ENCODE measurements around the gene PNN. TPM values are rescaled to one million over a fixed set of nuclear protein-coding genes. Genes with fewer than 3 reads are reported as not detected.
A peak's percentile ranks its signal among the peaks of the same experiment; 100 is the strongest.

Gene PNN
- total and polyA plus RNA-seq, 9 of the 15 experiments (the other 6 are each of a cell fraction or from before 2014, with no cell fraction given) = 30.2 to 188 (median 69.7) TPM

DNA sequence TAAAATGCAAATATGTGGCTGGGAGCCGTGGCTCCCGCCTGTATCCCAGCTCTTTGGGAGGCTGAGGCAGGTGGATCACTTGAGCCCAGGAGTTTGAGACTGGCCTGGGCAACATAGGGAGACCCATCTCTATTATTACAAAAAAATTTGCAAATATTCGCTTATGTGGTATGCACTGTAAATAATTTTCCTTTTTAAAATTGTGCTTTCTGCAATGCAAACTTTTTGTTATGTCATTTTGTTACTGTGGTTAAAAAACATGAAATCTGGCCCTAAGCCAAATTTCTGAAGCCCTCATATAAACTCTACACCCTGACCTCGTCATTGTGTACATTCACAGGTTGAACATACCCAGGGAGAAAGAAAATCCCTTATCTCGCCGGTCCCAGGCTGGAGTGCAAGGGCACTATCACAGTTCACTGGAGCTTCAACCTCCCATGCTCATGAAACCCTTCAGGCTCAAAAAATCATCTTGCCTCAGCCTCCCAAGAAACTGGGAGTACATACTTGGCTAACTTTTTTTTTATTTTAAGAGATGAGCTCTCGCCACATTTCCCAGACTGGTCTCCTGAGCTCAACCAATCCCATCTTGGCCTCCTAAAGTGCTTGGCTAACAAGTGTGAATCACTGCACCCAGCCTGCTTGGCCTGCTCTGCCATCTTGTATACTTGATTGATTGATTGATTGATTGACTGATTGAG lies 29.6 kb upstream of the PNN start (continued):
- no peak for TF ChIP-seq ZBTB7A (IDR thresholded peaks at IDR 0.05; ENCODE audit: borderline replicate concordance, control insufficient read depth, low read depth, low read length)
- no peak for TF ChIP-seq ZNF507 (tag; conservative IDR thresholded peaks at IDR 0.05)
- peak; percentile 52; the same call in 1 of the 2 replicates for TF ChIP-seq ATF7 (IDR thresholded peaks at IDR 0.05)
- TF ChIP-seq STAT5A (IDR thresholded peaks at IDR 0.05; ENCODE audit: borderline replicate concordance, low read length) = peak; percentile 57; the same call in 1 of the 2 replicates
- TF ChIP-seq C11orf30 (IDR thresholded peaks at IDR 0.05; ENCODE audit: low read depth) = peak; percentile 28; the same call in 1 of the 2 replicates
- 0 out of 2 replicates have a peak, but pooled peaks have one; percentile 64 for TF ChIP-seq ZEB2 (IDR thresholded peaks at IDR 0.05)
- TF ChIP-seq NCOA1 (IDR thresholded peaks at IDR 0.05; ENCODE audit: low read depth) = peak; percentile 83; the same call in 1 of the 2 replicates
- TF ChIP-seq ZBED1 (IDR thresholded peaks at IDR 0.05) = no peak
- TF ChIP-seq, protein P1, sequence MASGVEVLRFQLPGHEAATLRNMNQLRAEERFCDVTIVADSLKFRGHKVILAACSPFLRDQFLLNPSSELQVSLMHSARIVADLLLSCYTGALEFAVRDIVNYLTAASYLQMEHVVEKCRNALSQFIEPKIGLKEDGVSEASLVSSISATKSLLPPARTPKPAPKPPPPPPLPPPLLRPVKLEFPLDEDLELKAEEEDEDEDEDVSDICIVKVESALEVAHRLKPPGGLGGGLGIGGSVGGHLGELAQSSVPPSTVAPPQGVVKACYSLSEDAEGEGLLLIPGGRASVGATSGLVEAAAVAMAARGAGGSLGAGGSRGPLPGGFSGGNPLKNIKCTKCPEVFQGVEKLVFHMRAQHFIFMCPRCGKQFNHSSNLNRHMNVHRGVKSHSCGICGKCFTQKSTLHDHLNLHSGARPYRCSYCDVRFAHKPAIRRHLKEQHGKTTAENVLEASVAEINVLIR (CRISPR knock-in tag; IDR thresholded peaks at IDR 0.05) = no peak
- peak; percentile 95 for TF ChIP-seq SMAD1 (IDR thresholded peaks at IDR 0.05; ENCODE audit: low read depth, low read length, partially characterized antibody)
- TF ChIP-seq SMARCE1 (IDR thresholded peaks at IDR 0.05) = peak; percentile 85
- no peak for TF ChIP-seq MAFG (tag; conservative IDR thresholded peaks at IDR 0.05)
- TF ChIP-seq CTBP1 (IDR thresholded peaks at IDR 0.05; ENCODE audit: borderline replicate concordance) = peak; percentile 60; the same call in 1 of the 2 replicates
- no peak for TF ChIP-seq RBM14 (IDR thresholded peaks at IDR 0.05; ENCODE audit: borderline replicate concordance, insufficient read depth, low read depth, low read length)
- TF ChIP-seq SMARCC2 (IDR thresholded peaks at IDR 0.05; ENCODE audit: low read depth) = 0 out of 2 replicates have a peak, but pooled peaks have one; percentile 72
- TF ChIP-seq NR4A1 (CRISPR knock-in tag; IDR thresholded peaks at IDR 0.05) = no peak
- TF ChIP-seq NR4A1 (tag; IDR thresholded peaks at IDR 0.05) = 0 out of 2 replicates have a peak, but pooled peaks have one; percentile 38
- TF ChIP-seq SMAD4 (CRISPR knock-in tag; conservative IDR thresholded peaks at IDR 0.05) = 0 out of 2 replicates have a peak, but pooled peaks have one; percentile 36
- no peak for TF ChIP-seq BCL6 (CRISPR knock-in tag; IDR thresholded peaks at IDR 0.05)
- TF ChIP-seq, protein P2, sequence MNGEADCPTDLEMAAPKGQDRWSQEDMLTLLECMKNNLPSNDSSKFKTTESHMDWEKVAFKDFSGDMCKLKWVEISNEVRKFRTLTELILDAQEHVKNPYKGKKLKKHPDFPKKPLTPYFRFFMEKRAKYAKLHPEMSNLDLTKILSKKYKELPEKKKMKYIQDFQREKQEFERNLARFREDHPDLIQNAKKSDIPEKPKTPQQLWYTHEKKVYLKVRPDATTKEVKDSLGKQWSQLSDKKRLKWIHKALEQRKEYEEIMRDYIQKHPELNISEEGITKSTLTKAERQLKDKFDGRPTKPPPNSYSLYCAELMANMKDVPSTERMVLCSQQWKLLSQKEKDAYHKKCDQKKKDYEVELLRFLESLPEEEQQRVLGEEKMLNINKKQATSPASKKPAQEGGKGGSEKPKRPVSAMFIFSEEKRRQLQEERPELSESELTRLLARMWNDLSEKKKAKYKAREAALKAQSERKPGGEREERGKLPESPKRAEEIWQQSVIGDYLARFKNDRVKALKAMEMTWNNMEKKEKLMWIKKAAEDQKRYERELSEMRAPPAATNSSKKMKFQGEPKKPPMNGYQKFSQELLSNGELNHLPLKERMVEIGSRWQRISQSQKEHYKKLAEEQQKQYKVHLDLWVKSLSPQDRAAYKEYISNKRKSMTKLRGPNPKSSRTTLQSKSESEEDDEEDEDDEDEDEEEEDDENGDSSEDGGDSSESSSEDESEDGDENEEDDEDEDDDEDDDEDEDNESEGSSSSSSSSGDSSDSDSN (IDR thresholded peaks at IDR 0.05; ENCODE audit: borderline replicate concordance in 1 of 2, low read depth in 2 of 2, low read length in 2 of 2) = no peak
- TF ChIP-seq HDAC3 (IDR thresholded peaks at IDR 0.05; ENCODE audit: borderline replicate concordance, partially characterized antibody) = peak; percentile 59
- TF ChIP-seq NBN (IDR thresholded peaks at IDR 0.05; ENCODE audit: low read depth) = peak; percentile 70; the same call in 1 of the 2 replicates
- TF ChIP-seq FOSL1 (tag; conservative IDR thresholded peaks at IDR 0.05) = peak; percentile 49; the same call in 1 of the 2 replicates
- no peak for TF ChIP-seq ZFP1 (CRISPR knock-in tag; IDR thresholded peaks at IDR 0.05)
- TF ChIP-seq NR2C1 (IDR thresholded peaks at IDR 0.05) = peak; percentile 85
- TF ChIP-seq NR2C1 (tag; IDR thresholded peaks at IDR 0.05) = peak; percentile 84
- no peak for TF ChIP-seq STAT5B (CRISPR knock-in tag; IDR thresholded peaks at IDR 0.05)
- TF ChIP-seq TBL1XR1 (IDR thresholded peaks at IDR 0.05; ENCODE audit: low read length in 2 of 2) = peak in 1 of 2 experiments; percentile 51; a peak in 1 of 4 replicates
- TF ChIP-seq PML (IDR thresholded peaks at IDR 0.05; ENCODE audit: low read length) = 0 out of 2 replicates have a peak, but pooled peaks have one; percentile 43

Data from K562 (cell line).